ENCODE data around the gene EIF3F. TPM values are rescaled to one million over a fixed set of nuclear protein-coding genes. Genes with fewer than 3 reads are reported as not detected.

EIF3F gene
- total RNA-seq, 1 donor: 286 TPM

- Histone ChIP-seq H3K4me1 (ENCODE audit: insufficient read depth, low read length) (peaks cover 33% of the 10 kb centered on the region), H3K27me3 (ENCODE audit: insufficient read depth, low read length) (no peaks in the 10 kb centered on the region), H3K36me3 (ENCODE audit: insufficient read depth, low read length) (no peaks in the 10 kb centered on the region), H3K4me3 (ENCODE audit: insufficient read depth, low read length) (peak overlapping the region; percentile 82), H3K4me2 (ENCODE audit: insufficient read depth, low read length) (peak overlapping the region; percentile 90), H3K79me2 (ENCODE audit: insufficient read depth, low read length) (no peaks in the 10 kb centered on the region), H3K27ac (ENCODE audit: low read depth, low read length) (peak overlapping the region; percentile 63), H3K9me3 (ENCODE audit: low read depth, low read length) (no peaks in the 10 kb centered on the region), H2AFZ (ENCODE audit: low read length) (peak overlapping the region; percentile 48), H4K20me1 (ENCODE audit: insufficient read depth, low read length) (no peaks in the 10 kb centered on the region)
- TF ChIP-seq, protein P1, sequence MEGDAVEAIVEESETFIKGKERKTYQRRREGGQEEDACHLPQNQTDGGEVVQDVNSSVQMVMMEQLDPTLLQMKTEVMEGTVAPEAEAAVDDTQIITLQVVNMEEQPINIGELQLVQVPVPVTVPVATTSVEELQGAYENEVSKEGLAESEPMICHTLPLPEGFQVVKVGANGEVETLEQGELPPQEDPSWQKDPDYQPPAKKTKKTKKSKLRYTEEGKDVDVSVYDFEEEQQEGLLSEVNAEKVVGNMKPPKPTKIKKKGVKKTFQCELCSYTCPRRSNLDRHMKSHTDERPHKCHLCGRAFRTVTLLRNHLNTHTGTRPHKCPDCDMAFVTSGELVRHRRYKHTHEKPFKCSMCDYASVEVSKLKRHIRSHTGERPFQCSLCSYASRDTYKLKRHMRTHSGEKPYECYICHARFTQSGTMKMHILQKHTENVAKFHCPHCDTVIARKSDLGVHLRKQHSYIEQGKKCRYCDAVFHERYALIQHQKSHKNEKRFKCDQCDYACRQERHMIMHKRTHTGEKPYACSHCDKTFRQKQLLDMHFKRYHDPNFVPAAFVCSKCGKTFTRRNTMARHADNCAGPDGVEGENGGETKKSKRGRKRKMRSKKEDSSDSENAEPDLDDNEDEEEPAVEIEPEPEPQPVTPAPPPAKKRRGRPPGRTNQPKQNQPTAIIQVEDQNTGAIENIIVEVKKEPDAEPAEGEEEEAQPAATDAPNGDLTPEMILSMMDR (IDR thresholded peaks at IDR 0.05; ENCODE audit: extremely low read depth, low read depth, low read length): no peak
- no peak for DNase-seq (ENCODE audit: insufficient read length, low spot score, missing footprints)
Measured at GRCh38 chr11:8020244-8020597, 33.1 kb downstream of the EIF3F start.

DNA sequence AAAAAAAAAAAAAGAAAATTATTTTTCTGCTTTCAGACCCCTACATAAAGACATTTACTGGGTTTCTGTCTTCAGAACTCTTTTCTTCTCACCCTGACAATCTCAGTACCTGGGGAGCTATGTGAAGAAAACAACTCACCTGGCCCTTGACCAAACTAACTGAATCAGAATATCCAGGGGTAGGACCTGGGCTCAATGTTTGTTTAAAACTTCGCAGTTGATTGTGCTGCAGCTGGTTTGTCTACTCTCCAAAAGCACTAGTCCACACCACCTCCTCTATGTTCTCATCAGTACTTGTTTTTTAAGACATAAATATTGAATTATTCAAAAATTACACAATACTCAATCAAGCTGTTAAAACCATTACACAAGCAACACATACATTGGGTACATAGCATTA, 34.8 kb downstream of the EIF3F start:
- H3K4me3 ChIP-seq (ENCODE audit: insufficient read depth, low read length): no peak overlapping the region
- H3K4me2 ChIP-seq (ENCODE audit: insufficient read depth, low read length): no peak overlapping the region
- no peaks in the 10 kb centered on the region for H3K79me2 ChIP-seq (ENCODE audit: insufficient read depth, low read length)
- H3K4me1 ChIP-seq (ENCODE audit: insufficient read depth, low read length): peaks cover 27% of the 10 kb centered on the region
- H3K27me3 ChIP-seq (ENCODE audit: insufficient read depth, low read length): no peaks in the 10 kb centered on the region
- H3K36me3 ChIP-seq (ENCODE audit: insufficient read depth, low read length): no peaks in the 10 kb centered on the region
- no peak overlapping the region for H2AFZ ChIP-seq (ENCODE audit: low read length)
- no peaks in the 10 kb centered on the region for H3K9me3 ChIP-seq (ENCODE audit: low read depth, low read length)
- no peaks in the 10 kb centered on the region for H4K20me1 ChIP-seq (ENCODE audit: insufficient read depth, low read length)
- TF ChIP-seq, protein P1 (IDR thresholded peaks at IDR 0.05; ENCODE audit: extremely low read depth, low read depth, low read length): no peak
- H3K27ac ChIP-seq (ENCODE audit: low read depth, low read length): no peak overlapping the region
- no peak for DNase-seq (ENCODE audit: insufficient read length, low spot score, missing footprints)

DNA sequence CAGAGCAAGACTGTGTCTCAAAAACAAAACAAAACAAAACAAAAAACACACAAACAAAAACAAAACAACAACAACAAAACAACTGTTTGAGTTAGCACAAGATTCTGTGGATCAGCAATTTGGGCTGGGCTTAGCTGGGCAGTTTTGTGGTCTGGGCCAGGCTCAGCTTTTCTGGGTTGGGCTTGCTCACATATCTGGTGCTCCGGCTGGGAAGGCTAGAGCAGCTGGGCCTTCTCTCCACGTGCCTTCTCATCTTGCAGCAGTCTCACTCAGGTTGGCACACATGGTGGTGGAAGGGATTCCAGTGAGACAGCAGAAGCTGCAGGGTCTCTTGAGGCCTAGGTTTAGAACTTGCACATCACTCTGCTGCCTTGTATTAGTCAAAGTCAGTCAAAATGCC, 35.7 kb downstream of the EIF3F start:
- no peaks in the 10 kb centered on the region for H3K27me3 ChIP-seq (ENCODE audit: insufficient read depth, low read length)
- H3K36me3 ChIP-seq (ENCODE audit: insufficient read depth, low read length): no peaks in the 10 kb centered on the region
- no peak overlapping the region for H3K4me2 ChIP-seq (ENCODE audit: insufficient read depth, low read length)
- TF ChIP-seq, protein P1 (IDR thresholded peaks at IDR 0.05; ENCODE audit: extremely low read depth, low read depth, low read length): no peak
- H3K27ac ChIP-seq (ENCODE audit: low read depth, low read length): no peak overlapping the region
- H2AFZ ChIP-seq (ENCODE audit: low read length): no peak overlapping the region
- peaks cover 3% of the 10 kb centered on the region for H3K79me2 ChIP-seq (ENCODE audit: insufficient read depth, low read length)
- no peaks in the 10 kb centered on the region for H3K9me3 ChIP-seq (ENCODE audit: low read depth, low read length)
- no peak overlapping the region for H3K4me3 ChIP-seq (ENCODE audit: insufficient read depth, low read length)
- peaks cover 24% of the 10 kb centered on the region for H3K4me1 ChIP-seq (ENCODE audit: insufficient read depth, low read length)
- DNase-seq (ENCODE audit: insufficient read length, low spot score, missing footprints): no peak
- no peaks in the 10 kb centered on the region for H4K20me1 ChIP-seq (ENCODE audit: insufficient read depth, low read length)

GRCh38 chr11:8023831-8024555, 36.9 kb downstream of the EIF3F start:
- no peak overlapping the region for H3K4me3 ChIP-seq (ENCODE audit: insufficient read depth, low read length)
- H3K9me3 ChIP-seq (ENCODE audit: low read depth, low read length): no peaks in the 10 kb centered on the region
- no peak overlapping the region for H3K4me2 ChIP-seq (ENCODE audit: insufficient read depth, low read length)
- peaks cover 20% of the 10 kb centered on the region for H3K4me1 ChIP-seq (ENCODE audit: insufficient read depth, low read length)
- H2AFZ ChIP-seq (ENCODE audit: low read length): no peak overlapping the region
- H3K27me3 ChIP-seq (ENCODE audit: insufficient read depth, low read length): no peaks in the 10 kb centered on the region
- DNase-seq (ENCODE audit: insufficient read length, low spot score, missing footprints): no peak
- H3K36me3 ChIP-seq (ENCODE audit: insufficient read depth, low read length): no peaks in the 10 kb centered on the region
- peak overlapping the region; percentile 50 for H3K27ac ChIP-seq (ENCODE audit: low read depth, low read length)
- peaks cover 6% of the 10 kb centered on the region for H3K79me2 ChIP-seq (ENCODE audit: insufficient read depth, low read length)
- H4K20me1 ChIP-seq (ENCODE audit: insufficient read depth, low read length): no peaks in the 10 kb centered on the region
- TF ChIP-seq, protein P1 (IDR thresholded peaks at IDR 0.05; ENCODE audit: extremely low read depth, low read depth, low read length): no peak

All from osteoblast (primary cell).